GM18868 (cell line): ENCODE measurements around the gene IFNGR1.
A peak's percentile ranks its signal among the peaks of the same experiment; 100 is the strongest.
"Not testable (repeated sequence)": the region's sequence is repeated elsewhere in the genome, so short reads cannot be mapped to it uniquely, and the experiment has no call there.

Source experiments
- ATAC-seq: cut with Tn5 transposase; IDR thresholded peaks from one replicate; pipeline ENCODE4 v1.9.1; 2021; ENCODE audit warnings: mild to moderate bottlenecking, moderate library complexity; ENCODE audit not compliant: unreplicated experiment

IFNGR1 gene

GRCh38 chr6:137218917-137219663 lies at the start of gene IFNGR1:
TSS of gene IFNGR1 (minus strand) at chr6:137219385. CDS start at chr6:137219327, 58 bp downstream.
- ATAC-seq = peak; percentile 76

DNA sequence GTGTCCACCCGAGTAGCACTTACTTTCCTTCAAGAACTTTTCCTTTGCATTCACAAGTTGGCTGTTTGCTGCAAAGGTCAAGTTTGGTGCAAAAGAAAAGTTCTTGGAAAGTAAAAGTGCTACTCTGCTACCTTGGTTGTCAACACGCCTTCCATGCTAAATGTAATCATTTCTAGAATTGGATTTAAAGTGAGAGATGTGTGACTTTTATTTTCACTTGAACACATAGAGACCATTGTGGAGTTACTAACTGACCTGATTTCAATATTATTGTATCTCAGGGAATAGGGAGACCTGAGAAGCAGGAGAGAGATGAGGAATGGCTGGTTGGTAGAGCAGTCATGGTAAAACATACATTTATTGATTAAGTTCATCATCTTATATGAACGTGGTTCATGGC lies 49.7 kb upstream of the IFNGR1 start:
- ATAC-seq = no peak

- no peak for ATAC-seq
These were observed 47.1 kb upstream of the IFNGR1 start for GRCh38 chr6:137266309-137266586.

DNA sequence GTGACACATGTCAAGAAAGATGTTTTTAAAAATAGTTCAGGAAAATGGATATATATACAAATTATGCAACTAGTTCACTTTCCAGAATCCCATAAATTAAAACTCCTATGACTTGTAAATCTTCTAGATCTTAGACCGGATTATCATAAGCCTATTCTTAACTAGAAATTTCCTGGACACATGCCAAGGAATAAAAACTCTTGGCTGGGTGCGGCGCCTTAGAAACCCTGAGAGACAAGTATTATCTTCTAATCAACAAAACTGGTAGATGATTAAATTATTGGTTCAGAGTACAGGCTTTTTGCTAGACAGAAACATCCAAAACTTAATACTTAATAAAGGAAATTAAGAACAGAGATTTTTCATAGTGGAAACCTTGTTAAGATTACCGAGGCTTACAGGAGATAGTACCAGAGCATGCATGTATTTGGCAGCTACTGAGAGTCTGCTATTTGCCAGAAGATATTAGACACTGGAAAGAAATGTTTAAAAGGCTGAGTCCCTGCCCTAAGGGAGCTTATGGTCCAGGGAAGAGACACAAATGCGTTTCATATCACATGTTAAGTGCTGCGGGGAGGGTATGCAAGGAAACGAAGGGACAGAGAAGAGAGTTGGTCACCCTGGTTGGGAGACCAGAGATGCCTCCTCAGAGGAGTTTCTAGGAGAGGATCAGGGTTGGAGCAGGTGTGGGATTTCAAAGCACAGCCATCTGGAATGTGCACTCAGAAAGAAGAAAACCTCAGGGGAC lies 46.5 kb upstream of the IFNGR1 start:
- ATAC-seq = no peak

- no peak for ATAC-seq
These were observed 45.3 kb upstream of the IFNGR1 start for GRCh38 chr6:137264311-137265075.

GRCh38 chr6:137261761-137262160 lies 42.6 kb upstream of the IFNGR1 start:
- peak; percentile 81 for ATAC-seq

DNA sequence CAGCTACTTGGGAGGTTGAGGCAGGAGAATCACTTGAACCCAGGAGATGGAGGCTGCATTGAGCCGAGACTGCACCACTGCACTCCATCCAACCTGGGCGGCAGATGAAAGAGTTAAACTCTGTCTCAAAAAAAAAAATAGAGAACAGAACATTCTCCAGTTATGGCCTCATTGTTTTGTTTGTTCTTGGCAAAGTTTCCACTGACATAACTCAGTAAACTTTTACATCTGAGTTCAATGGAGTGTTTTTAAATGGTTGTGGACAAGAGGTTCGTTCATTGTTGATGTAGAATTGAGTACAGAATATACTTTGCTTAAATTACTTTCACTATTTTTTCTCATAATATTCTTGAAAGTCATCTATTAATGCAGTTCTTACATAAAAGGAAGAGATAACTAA lies 42.2 kb upstream of the IFNGR1 start:
- ATAC-seq = peak; percentile 31

DNA sequence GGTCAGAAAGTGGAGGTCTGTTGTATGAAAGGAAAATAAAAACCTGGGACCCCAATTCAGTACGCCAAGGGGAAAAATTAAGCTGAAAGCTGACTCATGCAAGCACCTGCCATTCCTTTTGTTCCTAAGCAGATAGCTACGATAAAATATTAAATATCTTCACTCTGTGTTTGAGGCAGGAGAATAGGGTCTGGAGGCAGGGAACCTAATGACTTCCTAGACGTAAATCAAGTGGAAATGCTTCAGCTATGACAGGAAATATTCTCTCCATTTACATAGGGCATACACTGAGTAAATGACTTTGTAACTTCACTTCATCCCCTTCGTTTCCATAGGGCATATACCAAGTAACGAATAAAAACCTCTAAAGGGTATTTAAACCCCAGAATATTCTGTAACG lies 41.0 kb upstream of the IFNGR1 start:
- no peak for ATAC-seq

- no peak for ATAC-seq
These were observed 40.2 kb upstream of the IFNGR1 start for GRCh38 chr6:137259349-137259748.

GRCh38 chr6:137258170-137258569 lies 39.0 kb upstream of the IFNGR1 start:
- ATAC-seq = no peak

DNA sequence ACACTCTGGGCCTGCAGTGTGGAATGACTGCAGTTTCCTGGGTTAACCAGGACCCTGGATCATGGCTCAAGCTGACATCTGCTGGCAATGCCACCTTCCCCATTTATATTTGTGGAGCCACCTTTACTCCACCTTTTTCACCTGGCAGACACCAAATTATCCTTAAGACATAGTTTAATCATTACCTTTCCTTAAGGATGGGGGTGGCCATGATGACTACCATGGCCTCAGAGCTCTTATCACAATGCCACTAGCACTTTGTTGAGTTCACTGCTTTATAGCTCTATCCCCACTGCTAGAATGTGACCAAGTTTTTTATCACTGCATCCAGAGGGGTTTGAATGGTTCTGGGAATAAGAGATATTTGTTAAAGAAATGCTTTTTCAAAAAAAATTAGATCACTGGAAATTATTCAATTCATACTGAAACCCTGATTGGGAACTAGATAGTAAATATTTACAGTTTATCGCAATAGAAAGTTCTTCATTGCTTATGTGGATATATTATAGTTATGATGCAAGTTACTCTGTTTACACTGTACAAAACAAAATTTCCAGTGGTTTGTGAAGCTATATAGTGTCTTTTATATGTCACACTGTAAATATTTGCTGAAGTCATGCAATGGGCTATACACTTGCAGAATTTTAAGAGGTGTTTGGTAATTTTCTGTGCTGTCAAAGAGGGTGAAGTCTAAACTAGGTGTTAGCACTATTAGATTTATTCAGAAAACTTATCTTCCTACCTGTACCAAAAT lies 37.3 kb upstream of the IFNGR1 start:
- ATAC-seq = no peak

DNA sequence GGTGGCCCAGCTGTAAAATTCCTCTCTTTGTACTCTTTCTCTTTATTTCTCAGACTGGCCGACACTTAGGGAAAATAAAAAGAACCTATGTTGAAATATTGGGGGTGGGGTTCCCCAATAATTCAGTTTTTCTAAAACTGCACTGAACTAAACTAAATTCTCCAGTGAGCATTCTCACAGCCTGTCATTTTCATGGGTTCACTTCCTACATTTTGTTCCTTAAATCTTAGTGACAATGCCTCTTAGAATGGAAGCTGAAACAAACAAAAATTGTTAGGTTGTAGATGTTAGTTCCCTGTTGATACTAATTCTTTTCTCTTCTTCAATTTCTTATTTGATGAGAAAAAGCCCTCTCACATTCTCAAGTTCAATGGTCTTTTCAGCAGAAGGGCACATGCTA lies 35.8 kb upstream of the IFNGR1 start:
- no peak for ATAC-seq

DNA sequence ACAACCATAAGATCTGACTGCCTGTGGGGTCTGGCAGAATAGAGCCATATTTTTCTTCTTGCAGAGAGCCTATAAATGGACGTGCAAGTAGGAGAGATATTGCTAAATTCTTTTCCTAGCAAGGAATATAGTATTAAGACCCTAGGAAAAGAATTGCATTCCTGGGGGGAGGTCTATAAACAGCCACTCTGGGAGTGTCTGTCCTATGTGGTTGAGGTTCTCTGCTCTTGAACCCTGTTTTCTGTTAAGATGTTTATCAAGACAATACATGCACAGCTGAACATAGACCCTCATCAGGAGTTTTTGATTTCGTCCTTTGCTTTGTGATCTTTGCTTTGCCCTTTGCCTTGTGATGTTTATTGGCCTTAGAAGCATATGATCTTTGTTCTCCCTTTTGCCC lies 35.2 kb upstream of the IFNGR1 start:
- ATAC-seq = not testable (repeated sequence)

DNA sequence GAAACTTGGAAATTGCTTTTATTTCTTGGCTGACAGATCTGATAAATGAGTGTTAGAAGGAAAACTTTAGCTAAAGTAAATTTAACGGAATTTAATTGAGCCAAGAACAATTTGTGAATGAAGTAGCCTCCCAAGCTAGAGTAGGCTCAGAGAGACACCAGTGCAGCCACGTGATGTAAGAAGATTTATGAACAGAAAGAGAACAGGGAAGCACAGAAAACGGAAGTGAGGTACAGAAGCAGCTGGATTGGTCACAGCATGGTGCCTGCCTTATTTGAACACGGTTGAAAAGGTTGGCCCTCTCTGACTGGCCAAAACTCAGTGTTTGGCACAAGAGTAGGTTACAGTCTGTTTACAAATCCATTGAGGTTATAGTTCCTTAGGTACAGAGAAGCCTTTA lies 29.5 kb upstream of the IFNGR1 start:
- no peak for ATAC-seq

- ATAC-seq = no peak
These were observed 28.5 kb upstream of the IFNGR1 start for GRCh38 chr6:137247724-137248123.

DNA sequence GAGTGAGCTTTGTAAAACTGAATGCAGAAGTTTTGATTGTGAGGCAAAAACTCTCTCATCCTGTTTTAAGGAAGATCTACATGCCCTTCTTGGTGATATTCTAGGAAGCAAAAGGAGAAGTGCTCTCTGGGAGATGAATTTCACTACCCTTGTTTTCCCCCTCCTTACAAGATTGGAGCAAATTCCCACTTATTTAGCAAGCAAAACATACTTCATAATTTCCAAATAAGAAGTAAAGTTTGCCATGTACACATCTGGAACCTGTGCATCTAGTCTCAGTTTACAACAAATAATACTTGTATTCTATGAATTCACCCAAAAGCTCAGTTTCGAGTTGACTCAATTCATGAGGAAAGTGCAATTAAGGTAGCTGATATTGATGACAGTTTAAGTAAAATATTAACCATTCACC lies 27.6 kb upstream of the IFNGR1 start:
- no peak for ATAC-seq

DNA sequence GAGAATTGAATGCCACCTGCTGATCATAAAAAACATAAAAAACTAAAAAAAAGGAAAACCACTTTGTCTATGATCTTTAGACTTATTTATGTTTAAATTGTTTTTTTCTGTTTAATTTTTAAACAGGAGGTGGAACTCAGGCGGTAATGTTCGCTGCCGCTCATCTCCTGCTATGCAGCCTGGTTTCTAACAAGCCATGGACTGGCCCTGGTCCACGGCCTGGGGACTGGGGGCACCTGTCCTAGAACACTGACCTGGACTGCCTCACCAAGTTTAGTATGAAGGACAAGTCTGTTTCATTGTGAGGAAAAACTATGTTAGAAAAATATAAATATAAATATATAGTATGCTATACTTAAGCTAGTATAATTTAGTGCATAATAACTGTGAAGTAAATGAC lies 27.0 kb upstream of the IFNGR1 start:
- no peak for ATAC-seq

DNA sequence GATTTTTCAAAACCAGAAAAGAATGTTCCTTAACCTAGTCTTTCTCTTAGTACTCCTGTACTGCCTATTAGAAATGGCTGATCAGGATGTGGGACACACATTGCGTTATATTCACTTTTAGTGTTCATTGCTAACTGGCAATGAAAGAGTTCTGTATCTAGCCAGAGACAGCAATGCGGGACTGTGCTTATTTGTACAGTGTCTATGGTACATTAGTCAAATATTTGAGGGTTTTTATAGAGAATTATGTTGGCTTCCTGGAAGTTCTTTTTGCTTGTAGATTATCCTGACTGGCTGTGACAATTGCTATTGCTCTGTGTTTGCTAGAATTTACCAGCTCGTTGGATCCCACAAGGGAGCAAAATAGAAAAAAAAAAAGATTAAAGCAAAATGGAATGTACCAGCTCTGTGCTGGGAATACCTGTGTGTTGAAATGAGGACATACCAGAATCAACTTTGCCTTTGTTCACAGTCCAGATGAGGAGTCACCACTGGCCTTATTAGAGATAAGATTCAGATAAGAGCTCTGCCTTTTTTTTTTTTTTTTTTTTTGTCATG lies 22.4 kb upstream of the IFNGR1 start:
- no peak for ATAC-seq

DNA sequence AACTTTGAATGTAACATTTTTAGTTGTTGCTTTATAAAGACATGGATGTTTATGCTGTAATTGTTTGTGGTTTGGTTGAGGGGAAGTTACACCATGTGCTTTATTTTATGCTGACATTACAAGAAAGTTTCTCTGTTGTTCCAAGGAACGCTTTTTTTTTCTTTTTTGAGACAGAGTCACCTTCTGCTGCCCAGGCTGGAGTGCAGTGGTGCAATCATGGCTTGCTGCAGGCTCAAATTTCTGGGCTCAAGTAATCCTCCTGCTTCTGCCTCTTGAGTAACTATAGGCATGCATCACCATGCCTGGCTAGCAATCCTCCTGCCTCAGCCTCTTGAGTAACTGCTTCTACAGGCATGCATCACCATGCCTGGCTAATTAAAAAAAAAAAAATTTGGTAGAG lies 21.0 kb upstream of the IFNGR1 start:
- ATAC-seq = no peak

DNA sequence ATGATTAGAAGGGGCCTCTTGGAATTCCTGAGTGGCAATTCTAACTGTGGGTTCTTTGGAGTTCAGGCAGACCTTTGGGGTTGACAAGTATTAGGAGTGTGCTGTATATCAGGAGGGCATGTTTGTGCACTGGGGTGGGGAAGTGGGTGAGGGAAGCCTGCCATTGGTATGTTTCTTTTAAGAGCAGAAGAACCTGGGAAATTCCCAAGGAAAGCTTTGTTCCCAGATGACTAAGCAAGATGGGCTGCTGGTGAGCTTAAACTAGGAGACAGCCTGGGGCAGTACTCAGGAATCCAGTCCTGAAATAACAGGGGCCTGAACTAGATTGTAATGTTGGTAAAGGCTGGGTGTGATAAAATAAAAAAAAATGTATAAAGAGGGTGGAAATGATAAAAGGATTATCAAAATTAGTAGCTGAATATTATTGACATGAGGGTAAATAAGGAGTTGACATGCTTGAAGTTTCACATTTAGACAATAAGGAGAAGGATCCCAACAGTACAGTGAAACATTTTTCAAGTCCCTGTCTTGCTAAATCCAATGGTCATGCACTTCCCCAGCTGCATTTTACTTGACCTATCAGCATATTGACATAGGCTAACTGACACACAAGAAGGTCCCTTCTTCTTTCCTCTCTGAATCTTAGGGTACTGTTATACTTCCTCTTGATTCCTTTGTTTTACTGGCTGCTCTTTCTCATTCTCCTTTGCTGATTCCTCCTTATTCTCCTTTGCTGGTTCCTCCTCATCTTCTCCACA lies 18.4 kb upstream of the IFNGR1 start:
- no peak for ATAC-seq
